Measurements from ENCODE around the gene DNLZ.

The DNLZ gene

DNA sequence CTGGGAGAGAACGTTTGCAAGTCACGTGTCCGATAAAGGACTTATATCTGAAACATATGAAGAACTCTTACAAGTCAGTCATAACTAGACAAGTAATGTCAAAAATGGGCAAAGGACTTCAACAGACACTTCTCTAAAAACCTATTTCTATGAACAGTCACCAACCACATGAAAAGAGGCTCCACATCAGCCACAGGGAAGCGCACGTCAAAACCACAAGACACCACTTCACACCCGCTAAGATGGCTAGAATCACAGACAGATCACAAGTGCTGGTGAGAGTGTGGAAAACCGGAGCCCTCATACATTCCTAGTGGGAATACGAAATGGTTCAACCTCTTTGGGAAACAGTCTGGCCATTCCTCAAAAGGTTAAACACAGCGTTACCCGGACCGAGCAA, 21.5 kb upstream of the DNLZ start:
- H4K20me1 ChIP-seq (ENCODE audit: insufficient read depth, low read length), result no peaks in the 10 kb centered on the region
- H3K79me2 ChIP-seq (ENCODE audit: low read length), result no peaks in the 10 kb centered on the region
- H3K27me3 ChIP-seq (ENCODE audit: low read depth, low read length), result no peaks in the 10 kb centered on the region
- H3K36me3 ChIP-seq (replicated peaks; ENCODE audit: low read depth, low read length), result peaks cover 64% of the 10 kb centered on the region
- no peak for TF ChIP-seq EZH2phosphoT487 (IDR thresholded peaks at IDR 0.05; ENCODE audit: low read depth)
- TF ChIP-seq, protein P1, sequence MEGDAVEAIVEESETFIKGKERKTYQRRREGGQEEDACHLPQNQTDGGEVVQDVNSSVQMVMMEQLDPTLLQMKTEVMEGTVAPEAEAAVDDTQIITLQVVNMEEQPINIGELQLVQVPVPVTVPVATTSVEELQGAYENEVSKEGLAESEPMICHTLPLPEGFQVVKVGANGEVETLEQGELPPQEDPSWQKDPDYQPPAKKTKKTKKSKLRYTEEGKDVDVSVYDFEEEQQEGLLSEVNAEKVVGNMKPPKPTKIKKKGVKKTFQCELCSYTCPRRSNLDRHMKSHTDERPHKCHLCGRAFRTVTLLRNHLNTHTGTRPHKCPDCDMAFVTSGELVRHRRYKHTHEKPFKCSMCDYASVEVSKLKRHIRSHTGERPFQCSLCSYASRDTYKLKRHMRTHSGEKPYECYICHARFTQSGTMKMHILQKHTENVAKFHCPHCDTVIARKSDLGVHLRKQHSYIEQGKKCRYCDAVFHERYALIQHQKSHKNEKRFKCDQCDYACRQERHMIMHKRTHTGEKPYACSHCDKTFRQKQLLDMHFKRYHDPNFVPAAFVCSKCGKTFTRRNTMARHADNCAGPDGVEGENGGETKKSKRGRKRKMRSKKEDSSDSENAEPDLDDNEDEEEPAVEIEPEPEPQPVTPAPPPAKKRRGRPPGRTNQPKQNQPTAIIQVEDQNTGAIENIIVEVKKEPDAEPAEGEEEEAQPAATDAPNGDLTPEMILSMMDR (IDR thresholded peaks at IDR 0.05; ENCODE audit: low read depth, low read length), result no peak
- H3K4me2 ChIP-seq (ENCODE audit: low read length), result no peak overlapping the region
- no peak overlapping the region for H3K9ac ChIP-seq (ENCODE audit: low read length)
- no peaks in the 10 kb centered on the region for H3K4me1 ChIP-seq (ENCODE audit: low read length)
- no peak overlapping the region for H3K27ac ChIP-seq (ENCODE audit: low read length)
- no peaks in the 10 kb centered on the region for H3K9me3 ChIP-seq (ENCODE audit: insufficient read depth, low read length)
- no peak overlapping the region for H3K4me3 ChIP-seq (ENCODE audit: low read length)
- H2AFZ ChIP-seq (ENCODE audit: low read depth, low read length), result no peak overlapping the region

DNA sequence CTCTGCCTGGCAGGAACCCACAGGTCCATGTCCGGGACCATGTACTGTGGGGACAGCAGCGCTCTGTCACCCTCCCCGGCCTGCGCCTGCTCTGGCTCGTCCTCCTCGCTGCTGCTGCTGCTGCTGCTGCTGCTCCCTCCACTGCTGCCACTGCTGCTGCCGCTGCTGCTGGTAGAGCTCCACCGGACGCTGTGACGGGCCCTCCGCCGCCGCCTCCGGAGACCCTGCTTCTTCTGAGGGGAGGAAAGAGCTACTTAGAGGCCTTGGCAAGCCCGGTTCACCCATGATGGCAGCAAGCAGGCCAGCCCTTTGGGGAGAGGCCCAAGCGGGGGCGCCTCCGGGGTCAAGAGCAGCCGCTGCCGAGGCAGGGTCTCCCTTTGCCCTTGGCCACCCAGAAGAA, 19.9 kb upstream of the DNLZ start:
- H3K27ac ChIP-seq (ENCODE audit: low read length), result no peak overlapping the region
- H3K4me1 ChIP-seq (ENCODE audit: low read length), result no peaks in the 10 kb centered on the region
- no peak overlapping the region for H2AFZ ChIP-seq (ENCODE audit: low read depth, low read length)
- H3K4me2 ChIP-seq (ENCODE audit: low read length), result no peak overlapping the region
- H3K27me3 ChIP-seq (ENCODE audit: low read depth, low read length), result no peaks in the 10 kb centered on the region
- no peak overlapping the region for H3K4me3 ChIP-seq (ENCODE audit: low read length)
- no peak overlapping the region for H3K9ac ChIP-seq (ENCODE audit: low read length)
- no peaks in the 10 kb centered on the region for H4K20me1 ChIP-seq (ENCODE audit: insufficient read depth, low read length)
- H3K9me3 ChIP-seq (ENCODE audit: insufficient read depth, low read length), result no peaks in the 10 kb centered on the region
- H3K36me3 ChIP-seq (replicated peaks; ENCODE audit: low read depth, low read length), result peaks cover 49% of the 10 kb centered on the region
- no peaks in the 10 kb centered on the region for H3K79me2 ChIP-seq (ENCODE audit: low read length)
- TF ChIP-seq, protein P1 (IDR thresholded peaks at IDR 0.05; ENCODE audit: low read depth, low read length), result no peak
- no peak for TF ChIP-seq EZH2phosphoT487 (IDR thresholded peaks at IDR 0.05; ENCODE audit: low read depth)

DNA sequence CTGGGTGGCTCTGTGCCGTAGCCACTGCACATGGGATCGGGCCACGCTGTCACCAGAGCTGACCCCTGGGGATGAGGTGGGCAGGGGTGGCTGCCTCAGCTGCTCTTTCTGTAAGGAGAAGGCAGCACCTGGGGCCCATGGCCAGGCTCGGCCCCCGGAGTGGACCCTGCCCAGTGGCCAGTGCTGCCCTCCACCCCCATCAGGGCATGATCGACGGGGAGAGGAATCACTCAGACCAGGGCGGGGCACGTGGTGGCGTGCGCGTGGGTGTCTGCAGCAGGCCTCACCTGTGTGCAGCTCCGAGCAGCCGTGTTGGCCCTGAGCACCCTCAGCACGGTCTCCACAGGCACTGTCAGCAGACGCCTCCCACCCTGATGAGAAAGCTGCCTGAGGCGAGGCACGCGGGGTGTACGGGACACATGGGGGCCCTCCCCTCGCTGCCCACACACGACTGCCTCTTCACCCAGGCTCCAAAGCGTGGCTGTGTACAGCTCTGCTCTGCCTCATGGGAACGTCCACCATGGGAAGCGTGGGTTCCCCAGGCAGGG, 18.5 kb upstream of the DNLZ start:
- Histone ChIP-seq H2AFZ (ENCODE audit: low read depth, low read length) (no peak overlapping the region), H3K9me3 (ENCODE audit: insufficient read depth, low read length) (no peaks in the 10 kb centered on the region), H3K27me3 (ENCODE audit: low read depth, low read length) (no peaks in the 10 kb centered on the region), H3K79me2 (ENCODE audit: low read length) (no peaks in the 10 kb centered on the region), H4K20me1 (ENCODE audit: insufficient read depth, low read length) (no peaks in the 10 kb centered on the region), H3K4me2 (ENCODE audit: low read length) (no peak overlapping the region), H3K27ac (ENCODE audit: low read length) (no peak overlapping the region), H3K4me1 (ENCODE audit: low read length) (no peaks in the 10 kb centered on the region), H3K9ac (ENCODE audit: low read length) (no peak overlapping the region), H3K36me3 (replicated peaks; ENCODE audit: low read depth, low read length) (peaks cover 37% of the 10 kb centered on the region), H3K4me3 (ENCODE audit: low read length) (no peak overlapping the region)
- no peak for TF ChIP-seq EZH2phosphoT487 (IDR thresholded peaks at IDR 0.05; ENCODE audit: low read depth)
- TF ChIP-seq, protein P1 (IDR thresholded peaks at IDR 0.05; ENCODE audit: low read depth, low read length), result no peak

DNA sequence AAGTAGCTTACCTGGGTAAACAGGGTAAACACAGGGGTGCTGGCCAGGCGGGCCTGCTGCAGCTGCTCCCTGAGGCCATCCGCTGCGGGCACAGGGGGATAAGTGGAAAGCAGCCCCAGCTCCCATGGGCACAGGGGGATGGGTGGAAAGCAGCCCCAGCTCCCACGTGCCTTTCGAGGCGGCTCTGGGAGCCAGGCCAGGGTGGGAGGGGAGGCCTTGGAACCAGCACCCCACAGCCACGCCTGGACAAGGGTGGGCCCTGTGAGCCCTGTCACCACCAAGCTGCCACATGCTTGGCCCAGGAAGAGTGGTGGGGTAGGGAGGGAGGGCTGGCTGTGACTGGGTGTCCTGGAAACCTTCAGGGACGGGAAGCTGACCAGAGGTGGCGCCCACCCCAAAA, 17.8 kb upstream of the DNLZ start:
- Histone ChIP-seq H2AFZ (ENCODE audit: low read depth, low read length) (no peak overlapping the region), H3K27ac (ENCODE audit: low read length) (no peak overlapping the region), H3K36me3 (replicated peaks; ENCODE audit: low read depth, low read length) (peaks cover 35% of the 10 kb centered on the region), H3K4me2 (ENCODE audit: low read length) (no peak overlapping the region), H3K4me1 (ENCODE audit: low read length) (no peaks in the 10 kb centered on the region), H3K79me2 (ENCODE audit: low read length) (no peaks in the 10 kb centered on the region), H3K9me3 (ENCODE audit: insufficient read depth, low read length) (no peaks in the 10 kb centered on the region), H3K4me3 (ENCODE audit: low read length) (no peak overlapping the region), H4K20me1 (ENCODE audit: insufficient read depth, low read length) (no peaks in the 10 kb centered on the region), H3K9ac (ENCODE audit: low read length) (no peak overlapping the region), H3K27me3 (ENCODE audit: low read depth, low read length) (no peaks in the 10 kb centered on the region)
- TF ChIP-seq, protein P1 (IDR thresholded peaks at IDR 0.05; ENCODE audit: low read depth, low read length), result no peak
- no peak for TF ChIP-seq EZH2phosphoT487 (IDR thresholded peaks at IDR 0.05; ENCODE audit: low read depth)

Measured in OCI-LY3 (cell line).